Small intestine (tissue), 7 donors: ENCODE results near the gene WDR54. TPM values are rescaled to one million over a fixed set of nuclear protein-coding genes. Genes with fewer than 3 reads are reported as not detected.
"Not testable (repeated sequence)": the region's sequence is repeated elsewhere in the genome, so short reads cannot be mapped to it uniquely, and the experiment has no call there.

Experiments used
- DNase-seq, 2 donors: peaks; one replicate each; pipeline versions ENCODE4 v3.0.0 to v3.0.0-alpha.2; 2013
- FAIRE-seq: peaks from 2 replicates; lab custom pipeline; 2012; peaks lifted over from hg19 to GRCh38; lab: Jason Lieb, UNC
- H3K27ac ChIP-seq, 3 donors: one replicate each; pipeline ENCODE4 v1.5.1; 2013; ENCODE audit warnings: low read length in 2 of 3, mild to moderate bottlenecking in 2 of 3, control low read depth in 1 of 3, inconsistent platforms in 1 of 3, low read depth in 1 of 3, moderate library complexity in 1 of 3
- H3K27me3 ChIP-seq, 3 donors: one replicate each; pipeline ENCODE4 v1.6.1; 2013; ENCODE audit warnings: low read length in 3 of 3, inconsistent platforms in 1 of 3; ENCODE audit not compliant: control insufficient read depth in 3 of 3, insufficient read depth in 3 of 3
- H3K36me3 ChIP-seq, 3 donors: one replicate each; pipeline ENCODE4 v1.6.1; 2013; ENCODE audit warnings: low read length in 3 of 3, inconsistent platforms in 1 of 3, low read depth in 1 of 3, mild to moderate bottlenecking in 1 of 3, moderate library complexity in 1 of 3; ENCODE audit not compliant: control insufficient read depth in 3 of 3, insufficient read depth in 2 of 3
- H3K4me1 ChIP-seq, 3 donors: one replicate each; pipeline ENCODE4 v1.6.1; 2013; ENCODE audit warnings: low read length in 2 of 3, inconsistent platforms in 1 of 3, low read depth in 1 of 3, mild to moderate bottlenecking in 1 of 3, moderate library complexity in 1 of 3; ENCODE audit not compliant: control insufficient read depth in 3 of 3, insufficient read depth in 2 of 3
- H3K4me3 ChIP-seq, 3 donors: one replicate each; pipeline ENCODE4 v1.5.1; 2013; ENCODE audit warnings: low read length in 3 of 3, control low read depth in 1 of 3, inconsistent platforms in 1 of 3, low read depth in 1 of 3, mild to moderate bottlenecking in 1 of 3, moderate library complexity in 1 of 3
- H3K9me3 ChIP-seq, 2 donors: one replicate each; pipeline ENCODE4 v1.6.1; 2013; ENCODE audit warnings: low read depth in 1 of 2, low read length in 1 of 2; ENCODE audit not compliant: control insufficient read depth in 2 of 2, insufficient read depth in 1 of 2
- WGBS, 3 donors: extraction: QIAGEN DNeasy Blood & Tissue Kit; methylation state at CpG; one replicate each; pipeline ENCODE4 v1.1.7; 2013; 5-methylcytosine and 5-hydroxymethylcytosine counted together
- polyA plus RNA-seq, 4 donors: library from polyadenylated mRNA; stranded (reverse) in 3 of 4; unstranded in 1 of 4; fragments of 200-250 nt in 3 of 4; fragments of 120-200 nt in 1 of 4; gene quantifications; one replicate each; pipeline versions ENCODE4 v1.2.1 to v1.2.3, GENCODE V29; 2013
- donor health status: healthy with polysubstance abuse.
- donor health status: control.
- donor health status: control.
- donor health status: Bipolar disorder and iron deficiency.
- donor health status: healthy.

The WDR54 gene
- polyA plus RNA-seq, 4 donors: 1.6 to 11.2 (median 6.2) TPM

- no peak for FAIRE-seq
- peak in 1 of 2 donors; percentile 48 for DNase-seq
- 1 to 6% (median 3%) methylated on average over 13 of the region's 13 CpGs for WGBS, 3 donors
- no peaks in the 10 kb centered on the region for H3K9me3 ChIP-seq
- H3K4me3 ChIP-seq: peak overlapping the region; percentile 76 to 98 (median 95)
- peak overlapping the region; percentile 84 to 95 (median 85) for H3K27ac ChIP-seq
- no peaks in the 10 kb centered on the region for H3K27me3 ChIP-seq
- peaks cover 3 to 34% (median 7%) of the 10 kb centered on the region in 3 donors for H3K36me3 ChIP-seq
- peaks cover 0 to 22% (median 4%) of the 10 kb centered on the region in 3 donors for H3K4me1 ChIP-seq
Measured at GRCh38 chr2:74464406-74464805, 42.9 kb downstream of the WDR54 start.

GRCh38 chr2:74470742-74471141, 49.2 kb downstream of the WDR54 start:
- FAIRE-seq, H3K4me3 ChIP-seq, DNase-seq, H3K27me3 ChIP-seq, H3K27ac ChIP-seq, H3K9me3 ChIP-seq: not testable (repeated sequence)
- 89 to 92% (median 92%) methylated on average over 12 of the region's 12 CpGs for WGBS, 3 donors
- Histone ChIP-seq H3K36me3 (peaks cover 0 to 22% (median 2%) of the 10 kb centered on the region in 3 donors), H3K4me1 (peaks cover 0 to 11% (median 1%) of the 10 kb centered on the region in 3 donors)

GRCh38 chr2:74471332-74472065, 50.0 kb downstream of the WDR54 start:
- peaks cover 0 to 12% (median 1%) of the 10 kb centered on the region in 3 donors for H3K4me1 ChIP-seq
- WGBS, 3 donors: 21 to 55% (median 37%) methylated on average over 16 of the region's 16 CpGs
- H3K9me3 ChIP-seq: no peaks in the 10 kb centered on the region
- H3K4me3 ChIP-seq: peak overlapping the region; percentile 52 to 73 (median 56)
- FAIRE-seq (no peak), DNase-seq (no peak)
- peak overlapping the region; percentile 76 to 96 (median 91) for H3K27ac ChIP-seq
- peaks cover 0 to 27% (median 2%) of the 10 kb centered on the region in 3 donors for H3K36me3 ChIP-seq
- H3K27me3 ChIP-seq: no peaks in the 10 kb centered on the region

GRCh38 chr2:74472086-74472944, 50.8 kb downstream of the WDR54 start, which contains the start of gene MRPL53:
TSS of gene MRPL53 (minus strand) at chr2:74472680. CDS start at chr2:74472660, 20 bp downstream.
- Histone ChIP-seq H3K4me3 (peak within 1 kb of the TSS; percentile 52 to 73 (median 56)), H3K4me1 (peaks cover 0 to 17% (median 1%) of the 10 kb centered on the region in 3 donors), H3K36me3 (peaks cover 1 to 30% (median 2%) of the 10 kb centered on the region in 3 donors), H3K27me3 (no peaks in the 10 kb centered on the region), H3K27ac (peak within 1 kb of the TSS; percentile 76 to 96 (median 91)), H3K9me3 (no peaks in the 10 kb centered on the region)
- WGBS, 3 donors: 0 to 1% (median 0%) methylated on average over 65 to 66 of the region's 66 CpGs
- peak; percentile 93 to 97 for DNase-seq
- FAIRE-seq: no peak

- WGBS, 3 donors: 5 to 9% (median 7%) methylated on average over 7 of the region's 7 CpGs
- peak overlapping the region; percentile 20 to 56 (median 52) for H3K4me3 ChIP-seq
Measured at GRCh38 chr2:74472945-74473258, 51.4 kb downstream of the WDR54 start.

GRCh38 chr2:74474481-74474880, 53.0 kb downstream of the WDR54 start:
- DNase-seq (no peak), FAIRE-seq (no peak)
- H3K27ac ChIP-seq: no peak overlapping the region
- no peaks in the 10 kb centered on the region for H3K9me3 ChIP-seq
- peaks cover 2 to 43% (median 4%) of the 10 kb centered on the region in 3 donors for H3K36me3 ChIP-seq
- peaks cover 0 to 20% (median 1%) of the 10 kb centered on the region in 3 donors for H3K4me1 ChIP-seq
- WGBS, 3 donors: 87 to 93% (median 92%) methylated on average over 6 of the region's 6 CpGs
- H3K4me3 ChIP-seq: no peak overlapping the region
- H3K27me3 ChIP-seq: no peaks in the 10 kb centered on the region

More at GRCh38 chr2:74472945-74473258, 51.4 kb downstream of the WDR54 start:
- peak overlapping the region; percentile 76 to 96 (median 91) for H3K27ac ChIP-seq
- no peak for DNase-seq
- no peaks in the 10 kb centered on the region for H3K27me3 ChIP-seq
- H3K9me3 ChIP-seq: no peaks in the 10 kb centered on the region
- peaks cover 2 to 35% (median 2%) of the 10 kb centered on the region in 3 donors for H3K36me3 ChIP-seq
- peaks cover 0 to 20% (median 1%) of the 10 kb centered on the region in 3 donors for H3K4me1 ChIP-seq
- FAIRE-seq: no peak

GRCh38 chr2:74474899-74475298, 53.4 kb downstream of the WDR54 start:
- no peak for DNase-seq
- Histone ChIP-seq H3K9me3 (no peaks in the 10 kb centered on the region), H3K36me3 (peaks cover 2 to 45% (median 4%) of the 10 kb centered on the region in 3 donors), H3K4me1 (peaks cover 0 to 20% (median 1%) of the 10 kb centered on the region in 3 donors), H3K27me3 (no peaks in the 10 kb centered on the region), H3K4me3 (no peak overlapping the region), H3K27ac (no peak overlapping the region)
- FAIRE-seq: no peak
- WGBS, 3 donors: 88 to 92% (median 90%) methylated on average over 5 of the region's 5 CpGs
